IPS-NIHi11 (cell line): ENCODE measurements around the gene PCMT1.
"Not testable (repeated sequence)": the region's sequence is repeated elsewhere in the genome, so short reads cannot be mapped to it uniquely, and the experiment has no call there.

ENCODE experiments used
- DNase-seq: peaks from one replicate; pipeline ENCODE4 v3.0.0; 2012; ENCODE audit warnings: mixed read lengths, low spot score

Gene PCMT1

DNA sequence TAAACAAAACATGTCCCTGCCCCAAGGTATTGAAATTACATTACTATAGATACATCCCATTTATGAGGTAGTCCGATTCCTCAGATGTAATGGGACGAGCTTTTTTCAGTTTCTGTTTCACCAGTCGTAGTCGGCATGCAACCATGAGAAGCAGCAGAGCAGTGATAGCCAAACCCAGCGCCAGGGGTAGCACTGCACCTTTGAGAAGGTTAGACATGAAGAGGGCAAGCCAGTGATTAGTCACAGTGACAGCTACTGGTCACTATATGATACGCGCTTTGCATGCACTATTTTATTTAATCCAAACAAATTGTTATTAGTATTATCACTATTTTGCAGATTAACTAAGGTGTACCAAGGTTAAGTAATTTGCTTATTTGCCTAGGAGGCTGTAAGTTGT, 71.0 kb downstream of the PCMT1 start:
- DNase-seq = no peak

DNA sequence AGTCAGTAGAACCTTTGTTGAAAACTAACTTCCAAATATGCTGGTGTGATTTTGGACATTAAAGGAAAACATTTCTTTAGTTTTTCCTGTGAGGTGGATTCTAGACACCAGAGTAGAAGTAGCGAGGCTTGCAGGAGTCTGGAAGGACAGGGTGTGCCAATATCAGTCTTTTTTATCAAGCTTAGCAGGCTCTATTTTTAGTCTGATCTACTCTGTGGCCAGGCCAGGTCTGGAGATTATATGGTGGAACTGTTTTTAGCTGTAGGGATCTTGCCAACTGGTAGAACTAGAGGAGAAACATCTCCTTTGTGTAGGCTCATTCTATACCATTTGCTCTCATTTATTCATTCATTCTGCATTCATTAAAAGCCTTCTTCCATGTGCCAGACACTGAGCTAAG, 72.0 kb downstream of the PCMT1 start:
- DNase-seq = no peak

DNA sequence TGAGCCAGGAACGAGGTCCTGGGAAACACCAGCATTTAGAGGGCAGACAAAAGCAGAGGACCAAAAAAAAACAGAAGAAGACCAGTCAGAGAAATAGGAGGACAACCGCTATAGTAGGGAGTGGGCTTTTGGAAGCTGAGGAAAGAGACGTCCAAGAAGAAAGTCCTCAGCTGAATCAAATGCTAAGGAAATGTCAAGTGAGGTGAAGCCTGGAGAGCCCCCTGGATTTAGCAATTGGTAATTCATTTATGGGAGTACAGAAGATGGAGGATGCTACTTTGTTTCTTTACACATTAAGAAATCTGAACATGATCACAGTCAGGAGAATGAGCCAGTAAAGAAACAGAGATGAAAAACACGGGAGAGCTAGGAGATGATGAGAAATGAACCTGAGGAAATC, 73.5 kb downstream of the PCMT1 start:
- DNase-seq = no peak

DNA sequence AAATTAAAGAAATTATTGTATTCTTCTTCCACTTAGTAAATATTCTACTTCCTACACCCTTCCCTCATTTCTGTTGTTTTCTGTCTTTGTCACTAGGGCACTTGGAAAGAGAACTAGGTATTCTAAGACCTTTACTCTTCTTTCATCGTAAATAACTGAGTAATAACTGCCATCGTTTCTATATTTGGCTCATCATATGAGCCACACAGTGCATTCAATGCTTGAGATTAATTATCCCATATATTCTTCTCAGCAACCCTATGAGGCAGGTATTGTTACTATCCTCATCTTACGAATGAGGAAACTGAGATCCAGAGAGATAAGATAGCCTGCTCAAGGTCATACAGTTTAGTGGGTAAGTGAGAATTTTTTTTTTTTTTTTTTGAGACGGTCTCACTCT, 75.8 kb downstream of the PCMT1 start:
- DNase-seq = no peak

DNA sequence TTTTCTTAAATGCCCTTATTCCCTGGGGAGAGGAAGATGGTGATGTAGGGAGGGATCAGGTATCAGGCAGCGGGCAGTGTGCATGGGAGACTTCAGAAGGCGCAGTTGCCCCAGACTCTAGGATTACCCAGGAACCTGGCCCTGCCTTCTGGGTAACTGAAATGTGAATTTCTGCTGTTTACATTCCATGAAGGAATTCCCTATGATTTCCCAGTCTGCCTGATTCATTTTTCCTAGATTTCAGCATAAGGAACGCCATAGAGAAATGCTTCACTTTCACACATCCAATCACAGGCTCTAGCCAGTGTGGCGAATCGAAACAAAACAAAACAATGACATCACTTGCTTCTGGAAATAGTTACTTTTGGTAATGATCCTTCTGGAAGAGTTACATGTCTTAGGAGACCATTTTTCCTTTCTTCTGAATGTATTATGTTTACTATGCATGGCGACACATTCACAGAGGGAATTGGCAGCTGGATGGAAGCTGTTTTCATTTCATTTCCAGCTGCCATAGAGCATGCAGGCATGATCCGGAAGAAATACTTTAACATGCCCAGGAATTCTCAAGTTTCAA, 81.3 kb downstream of the PCMT1 start:
- no peak for DNase-seq

DNA sequence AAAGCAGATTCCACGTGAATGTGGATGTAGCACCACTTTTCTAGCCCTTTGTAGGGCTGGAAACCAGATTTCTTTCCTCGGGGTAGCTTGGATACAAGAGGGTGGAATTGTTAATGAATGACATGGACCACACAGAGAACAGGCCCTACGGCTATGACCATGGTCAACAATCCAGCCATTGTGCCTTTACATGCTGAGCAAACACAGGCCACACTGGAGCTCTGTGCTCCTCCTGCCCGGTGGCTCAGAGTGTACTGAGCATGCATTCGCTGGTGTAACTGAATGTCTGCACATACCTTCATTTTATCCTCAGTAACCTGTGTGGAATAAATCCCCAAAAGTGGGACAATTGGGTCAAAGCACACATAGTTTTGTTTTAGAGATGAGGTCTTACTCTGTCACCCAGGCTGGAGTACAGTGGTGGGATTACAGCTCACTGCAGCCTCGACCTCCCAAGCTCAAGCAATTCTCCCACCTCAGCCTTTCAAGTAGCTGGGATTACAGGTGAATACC, 81.8 kb downstream of the PCMT1 start:
- no peak for DNase-seq

DNA sequence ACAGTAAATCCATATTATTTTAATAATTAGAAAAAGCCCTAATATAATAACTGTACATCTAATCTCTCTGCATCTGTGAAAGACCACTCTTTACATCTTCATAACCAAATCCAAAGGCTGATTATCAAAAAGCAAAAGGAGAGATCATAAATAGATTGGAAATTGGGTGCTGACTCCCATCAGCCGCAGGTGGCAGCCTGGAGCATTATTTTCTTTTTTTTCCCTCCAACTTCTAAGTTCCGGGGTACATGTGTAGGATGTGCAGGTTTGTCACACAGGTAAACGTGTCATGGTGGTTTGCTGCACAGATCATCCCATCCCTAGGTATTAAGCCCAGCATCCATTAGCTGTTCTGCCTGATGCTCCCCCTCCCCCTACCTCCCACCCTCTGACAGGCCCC, 84.1 kb downstream of the PCMT1 start:
- no peak for DNase-seq

DNA sequence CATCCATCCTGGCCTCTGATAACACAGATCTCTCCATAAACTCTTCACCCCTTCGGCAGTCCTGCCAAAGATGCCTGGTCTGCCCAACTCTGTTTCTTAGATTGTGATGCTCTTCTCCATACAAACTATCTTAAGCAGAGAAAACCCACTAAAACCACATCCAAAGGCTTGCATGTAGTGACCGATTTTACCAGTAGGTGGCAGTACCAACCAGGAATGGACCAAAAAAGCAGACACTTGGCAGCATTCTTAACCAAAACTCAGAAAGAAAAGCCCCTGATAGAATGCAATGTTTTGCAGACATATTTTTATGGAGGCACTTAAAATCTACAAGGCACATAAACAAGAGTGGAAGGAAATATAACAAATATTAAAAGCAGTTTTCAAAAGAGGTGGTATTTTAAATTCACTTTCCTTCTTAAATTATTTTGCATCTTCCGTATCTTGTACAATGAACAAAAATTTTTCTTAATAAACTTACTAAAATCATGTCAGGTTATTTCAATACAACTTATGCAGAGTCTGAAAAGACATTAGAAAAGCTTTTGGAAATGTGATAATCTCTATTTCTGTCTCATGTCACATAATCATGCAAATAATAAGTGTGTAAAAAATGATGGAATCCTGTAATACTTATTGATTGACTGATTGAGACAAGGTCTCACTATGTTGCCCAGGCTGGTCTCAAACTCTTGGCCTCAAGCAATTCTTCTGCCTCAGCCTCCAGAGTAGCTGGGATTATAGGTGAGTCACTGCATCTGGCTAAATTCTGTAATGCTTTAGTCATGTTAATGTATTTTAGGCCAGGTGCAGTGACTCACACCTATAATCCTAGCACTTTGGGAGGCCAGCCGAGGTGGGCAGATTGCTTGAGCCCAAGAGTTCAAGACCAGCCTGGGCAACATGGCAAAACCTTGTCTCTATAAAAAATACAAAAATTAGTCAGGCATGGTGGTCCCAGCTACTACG, 85.3 kb downstream of the PCMT1 start:
- DNase-seq = peak; percentile 69

DNA sequence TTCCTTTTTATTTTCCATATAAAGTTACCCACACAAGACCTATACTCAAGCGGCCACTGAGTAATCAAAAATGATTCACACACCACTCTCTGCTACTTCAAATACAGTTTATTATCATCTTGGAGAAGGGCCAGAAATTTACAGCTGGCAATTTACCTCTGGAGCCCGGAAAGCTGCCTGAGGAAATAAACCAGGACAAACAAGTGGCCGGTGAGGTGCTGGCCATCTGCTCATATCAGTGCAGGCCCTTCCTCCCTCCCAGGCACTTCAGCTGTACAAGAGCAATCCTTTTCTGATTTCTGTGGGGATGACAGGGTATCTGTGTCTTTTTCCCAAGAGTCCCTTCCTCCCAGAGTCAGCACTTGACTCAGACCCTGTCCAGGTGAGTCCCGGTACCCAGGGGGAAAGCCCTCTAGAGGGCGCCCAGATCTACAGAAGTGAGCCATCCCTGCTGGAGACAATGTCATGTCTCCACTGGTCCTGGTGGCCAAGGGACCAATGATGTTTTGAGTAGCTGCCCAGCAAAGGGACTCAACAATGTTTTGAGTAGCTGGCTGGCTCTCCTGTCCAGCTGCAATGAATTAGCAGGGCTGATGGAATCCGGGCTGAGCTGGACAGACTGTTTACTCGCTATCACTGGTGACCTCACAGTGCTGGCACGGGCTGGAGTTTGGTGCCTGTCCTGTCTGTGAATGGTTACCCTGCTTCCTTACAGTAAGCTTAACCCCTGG, 91.0 kb downstream of the PCMT1 start:
- DNase-seq = peak; percentile 86

DNA sequence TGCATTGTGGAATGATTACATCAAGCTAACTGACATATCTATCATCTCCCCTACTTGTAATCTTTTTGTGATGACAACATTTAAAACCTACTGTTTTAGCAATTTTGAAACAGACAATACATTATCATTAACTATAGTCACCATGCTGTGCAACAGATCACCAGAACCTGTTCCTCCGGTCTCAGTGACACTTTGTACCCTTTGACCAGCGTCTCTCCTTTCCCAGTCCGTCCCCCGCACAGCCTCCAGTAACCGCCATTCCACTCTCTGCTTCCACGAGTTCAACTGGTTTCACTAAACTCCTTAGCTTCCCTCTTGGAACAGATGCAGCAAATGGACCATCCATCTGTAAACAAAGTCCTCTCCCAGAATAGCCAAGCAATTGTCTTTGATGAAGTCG, 92.8 kb downstream of the PCMT1 start:
- DNase-seq = no peak

DNA sequence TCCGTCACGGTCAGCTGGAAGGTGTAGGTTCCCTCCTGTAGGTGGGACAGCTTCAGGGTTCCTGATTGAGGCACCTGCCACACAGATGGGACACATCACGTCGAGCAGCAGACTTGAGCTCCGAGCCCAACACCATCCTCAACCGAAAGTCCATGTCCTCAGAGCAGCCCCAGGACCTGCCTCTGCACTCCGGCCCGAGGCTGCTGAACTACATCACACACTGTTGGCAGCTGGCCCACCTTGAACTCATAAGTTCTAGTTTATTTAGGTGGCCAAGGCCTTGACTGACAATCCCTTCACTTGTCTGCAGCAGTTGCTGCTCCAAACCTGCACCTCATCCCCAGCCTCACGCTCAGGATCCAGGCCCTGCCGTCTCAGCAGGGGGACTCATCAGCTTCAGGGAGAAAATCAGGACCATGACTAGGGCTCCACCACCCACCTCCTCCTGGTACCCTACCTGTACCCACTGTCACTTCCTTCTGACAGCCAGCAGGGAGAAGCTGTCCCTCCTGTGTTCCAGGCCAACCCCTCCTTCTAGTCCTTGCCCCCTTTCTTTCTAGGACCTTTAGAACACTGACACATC, 93.6 kb downstream of the PCMT1 start:
- DNase-seq = no peak

DNA sequence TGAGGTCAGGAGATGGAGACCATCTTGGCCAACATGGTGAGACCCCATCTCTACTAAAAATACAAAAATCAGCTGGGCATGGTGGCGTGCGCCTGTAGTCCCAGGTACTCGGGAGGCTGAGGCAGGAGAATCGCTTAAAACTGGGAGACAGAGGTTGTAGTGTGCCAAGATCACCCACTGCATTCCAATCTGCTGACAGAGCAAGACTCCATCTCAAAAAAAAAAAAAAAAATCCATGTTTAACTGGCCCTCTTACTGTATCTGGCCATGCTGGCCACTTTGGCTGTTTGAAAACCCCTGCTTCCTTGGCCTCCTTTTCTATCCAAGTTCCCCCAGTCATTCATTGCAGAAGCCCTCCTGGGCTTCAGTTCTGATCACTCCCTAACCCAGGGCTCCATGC, 94.5 kb downstream of the PCMT1 start:
- DNase-seq = not testable (repeated sequence)

DNA sequence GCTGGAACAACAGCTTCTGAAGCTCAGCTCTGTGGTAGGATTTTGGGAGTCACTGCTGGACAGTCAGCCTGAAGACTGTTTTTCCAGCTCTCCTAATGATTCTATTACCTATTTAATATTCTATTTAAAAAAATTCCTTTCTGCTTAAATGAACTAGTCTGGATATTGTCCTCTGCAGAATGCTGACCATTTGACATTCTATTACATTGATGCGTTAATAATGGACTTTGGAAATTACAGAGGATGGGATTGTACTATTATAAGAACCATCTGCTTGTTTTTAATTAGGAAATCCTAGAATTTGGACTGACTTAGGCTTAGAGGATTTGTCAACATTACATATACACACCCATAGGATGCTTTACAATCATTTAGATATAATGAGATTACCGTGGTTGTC, 94.9 kb downstream of the PCMT1 start:
- DNase-seq = no peak

DNA sequence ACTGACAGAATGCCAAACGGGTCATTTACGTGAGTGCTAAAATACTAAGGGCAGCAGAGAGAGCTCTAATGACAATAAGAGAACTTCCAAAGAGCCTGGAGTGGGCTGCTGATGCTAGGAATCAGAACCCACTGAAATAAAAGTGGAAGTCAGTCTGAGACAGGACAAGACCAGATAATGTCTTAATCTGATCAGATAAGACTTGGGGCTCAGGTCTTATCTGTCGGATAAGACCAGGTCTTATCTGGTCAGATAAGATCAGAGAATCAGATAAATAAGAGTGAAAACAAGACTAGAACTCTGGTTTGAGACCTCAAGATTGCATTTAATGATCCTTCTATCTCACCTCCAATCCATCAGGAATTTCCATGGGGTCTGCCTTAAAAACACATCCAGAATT, 96.0 kb downstream of the PCMT1 start:
- no peak for DNase-seq

DNA sequence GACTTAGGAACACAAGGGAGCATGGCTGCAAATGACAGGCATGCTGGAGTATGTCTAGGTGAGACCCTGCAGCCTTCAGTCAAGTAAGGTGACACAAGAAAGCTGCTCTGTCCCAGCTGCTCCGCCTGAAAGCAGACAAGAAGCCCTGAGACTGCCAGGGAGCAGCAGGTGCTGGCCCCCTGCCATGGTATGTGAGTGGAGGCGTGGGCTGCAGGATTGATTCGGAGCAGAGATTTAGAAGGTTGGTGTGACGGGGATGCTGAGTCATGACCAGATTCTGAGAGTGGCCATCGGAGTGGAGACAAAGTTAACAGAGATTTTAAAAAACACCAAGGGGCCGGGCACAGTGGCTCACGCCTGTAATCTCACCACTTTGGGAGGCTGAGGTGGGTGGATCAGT, 96.8 kb downstream of the PCMT1 start:
- DNase-seq = peak; percentile 35

DNA sequence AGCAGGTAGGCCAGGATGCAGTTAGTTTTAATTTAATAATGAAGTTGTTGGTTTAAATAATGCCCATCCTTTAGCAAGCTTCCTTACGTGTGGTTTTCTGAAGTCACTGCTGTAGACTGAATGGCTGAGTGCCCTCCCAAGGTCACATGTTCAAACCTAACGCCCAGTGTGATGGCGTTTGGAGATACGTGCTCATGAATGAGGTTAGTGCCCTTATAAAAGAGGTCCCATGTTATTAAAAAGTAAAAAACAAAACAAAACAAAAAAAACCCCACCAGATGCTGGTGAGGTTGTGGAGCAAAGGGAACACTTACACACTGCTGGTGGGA, 98.4 kb downstream of the PCMT1 start:
- DNase-seq = no peak

DNA sequence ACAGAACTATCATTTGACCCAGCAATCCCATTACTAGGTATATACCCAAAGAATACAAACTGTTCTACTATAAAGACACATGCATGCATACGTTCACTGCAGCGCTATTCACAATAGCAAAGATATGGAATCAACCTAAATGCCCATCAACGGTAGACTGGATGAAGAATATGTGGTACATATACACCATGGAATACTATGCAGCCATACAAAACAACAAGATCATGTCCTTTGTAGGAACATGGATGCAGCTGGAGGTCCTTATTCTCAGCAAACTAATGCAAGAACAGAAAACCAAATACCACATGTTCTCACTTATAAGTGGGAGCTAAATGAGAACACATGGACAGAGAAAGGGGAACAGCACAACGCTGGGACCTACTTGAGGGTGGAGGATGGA, 98.8 kb downstream of the PCMT1 start:
- not testable (repeated sequence) for DNase-seq

DNA sequence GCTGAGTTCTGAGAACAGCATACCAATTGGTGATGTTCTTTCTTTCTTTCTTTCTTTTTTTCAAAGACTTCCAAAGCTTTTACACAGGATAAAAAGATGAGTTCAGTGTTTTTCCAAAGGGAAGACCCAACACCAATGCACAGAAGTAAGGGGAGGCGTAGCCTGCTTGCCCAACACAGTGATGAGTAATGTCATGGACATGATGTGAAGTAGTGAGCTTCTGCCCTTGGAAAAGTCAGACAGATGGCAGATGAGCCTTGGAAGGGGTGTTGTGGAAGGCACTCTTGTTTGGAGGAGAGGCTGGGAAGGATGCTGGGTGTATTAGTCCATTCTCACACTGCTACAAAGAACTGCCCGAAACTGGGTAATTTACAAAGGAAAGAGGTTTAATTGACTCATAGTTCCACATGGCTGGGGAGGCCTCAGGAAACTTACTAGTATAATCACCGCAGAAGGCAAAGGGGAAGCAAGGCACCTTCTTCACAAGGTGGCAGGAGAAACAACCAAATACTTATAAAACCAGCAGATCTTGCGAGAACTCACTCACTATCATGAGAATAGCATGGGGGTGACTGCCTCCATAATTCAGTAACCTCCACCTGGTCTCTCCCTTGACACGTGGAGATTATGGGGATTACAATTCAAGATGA, 102.0 kb downstream of the PCMT1 start:
- no peak for DNase-seq

DNA sequence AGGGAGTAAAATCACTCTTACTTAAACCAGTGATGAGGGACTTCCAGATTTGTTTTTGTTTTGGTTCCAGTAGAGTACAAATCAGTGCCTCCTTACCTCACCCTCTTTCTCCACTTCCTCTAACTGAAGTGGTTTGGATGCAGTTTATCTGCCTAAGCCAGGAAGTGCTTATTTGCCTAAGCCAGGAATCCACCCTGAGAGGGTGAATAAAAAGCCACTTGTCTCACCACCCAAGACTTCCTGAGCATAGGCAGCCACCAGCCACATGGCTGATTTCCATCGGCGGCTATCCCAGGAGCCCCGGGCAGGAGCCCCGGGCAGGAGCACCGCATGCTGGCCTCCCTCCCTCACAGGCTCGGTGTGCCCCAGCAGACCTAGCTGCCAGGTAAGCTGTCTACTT, 102.6 kb downstream of the PCMT1 start:
- DNase-seq = no peak

DNA sequence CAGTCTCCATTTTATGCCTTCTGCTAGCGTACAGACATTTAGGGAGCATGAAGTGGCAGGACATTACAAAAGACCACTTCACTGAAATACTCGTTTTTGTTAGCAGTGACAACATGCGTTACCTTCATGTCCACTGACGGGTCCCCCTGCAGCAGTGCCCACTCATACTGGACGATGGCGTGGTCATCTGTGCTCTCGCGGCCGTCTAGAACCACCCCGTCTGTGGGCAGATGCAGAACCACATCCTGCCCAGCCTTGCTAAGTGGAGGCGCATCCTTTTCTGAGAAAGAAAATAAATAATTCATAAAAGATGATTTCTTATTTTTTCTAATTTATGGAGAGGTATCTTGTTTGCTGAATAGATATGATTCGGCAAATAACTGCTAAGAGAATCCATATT, 103.3 kb downstream of the PCMT1 start:
- DNase-seq = no peak

DNA sequence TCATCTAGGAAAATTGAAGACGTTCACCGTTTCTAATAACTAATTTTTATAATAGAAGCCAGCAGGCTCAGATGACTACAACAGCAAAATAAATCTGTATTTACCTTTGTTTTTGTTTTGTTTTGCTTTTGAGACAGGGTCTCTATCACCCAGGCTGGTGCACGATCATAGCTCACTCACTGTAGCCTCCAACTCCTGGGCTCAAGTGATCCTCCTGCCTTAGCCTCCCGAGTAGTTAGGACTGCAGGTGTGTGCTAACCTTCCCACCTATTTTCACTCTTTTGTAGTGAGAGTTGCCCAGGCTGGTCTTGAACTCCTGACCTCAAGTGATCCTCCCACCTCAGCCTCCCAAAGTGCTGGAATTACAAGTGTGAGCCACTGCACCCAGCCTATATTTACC, 104.5 kb downstream of the PCMT1 start:
- not testable (repeated sequence) for DNase-seq

DNA sequence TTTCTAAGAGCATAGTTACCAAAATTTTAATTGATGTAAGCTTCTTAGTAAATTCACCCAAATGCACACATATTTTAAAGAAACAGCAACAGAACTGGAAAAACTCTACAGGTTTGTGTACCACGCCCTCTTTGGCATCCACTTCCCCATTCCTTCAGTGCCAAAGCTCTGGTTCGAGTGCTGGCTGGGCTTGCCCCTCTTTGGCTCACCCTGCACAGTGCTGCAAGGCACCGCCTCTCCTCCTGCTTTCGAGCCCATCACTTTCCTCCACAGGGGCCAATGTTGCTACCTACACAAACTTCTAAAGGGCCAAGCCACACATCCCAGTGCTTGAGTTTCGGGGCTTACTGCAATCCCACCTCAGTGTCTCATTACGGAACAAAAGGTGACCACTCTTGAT, 105.0 kb downstream of the PCMT1 start:
- peak; percentile 42 for DNase-seq
